Activated naive CD8-positive, alpha-beta T cell (primary cell): Measurements from ENCODE around the gene PADI3.

Experiments used
- H3K27ac Mint-ChIP-seq: one replicate; pipeline ENCODE4 v1.8.0; 2021; ENCODE audit warnings: mixed read lengths
- H3K27me3 Mint-ChIP-seq: one replicate; pipeline ENCODE4 v1.8.0; 2021; ENCODE audit warnings: mixed read lengths
- H3K36me3 Mint-ChIP-seq: one replicate; pipeline ENCODE4 v1.8.0; 2021; ENCODE audit warnings: mixed read lengths
- H3K4me1 Mint-ChIP-seq: one replicate; pipeline ENCODE4 v1.8.0; 2021; ENCODE audit warnings: low read depth, mixed read lengths
- H3K4me3 Mint-ChIP-seq: one replicate; pipeline ENCODE4 v1.8.0; 2021; ENCODE audit warnings: mild to moderate bottlenecking, mixed read lengths
- H3K9me3 Mint-ChIP-seq: one replicate; pipeline ENCODE4 v1.8.0; 2021; ENCODE audit warnings: low read depth, mixed read lengths

The PADI3 gene

GRCh38 chr1:17329610-17330009, 80.7 kb downstream of the PADI3 start:
- Mint-ChIP-seq H3K4me1 (no peaks in the 10 kb centered on the region), H3K27me3 (peaks cover 7% of the 10 kb centered on the region), H3K4me3 (no peak overlapping the region), H3K27ac (no peak overlapping the region), H3K9me3 (peaks cover 4% of the 10 kb centered on the region), H3K36me3 (no peaks in the 10 kb centered on the region)

GRCh38 chr1:17330856-17331255, 82.0 kb downstream of the PADI3 start:
- no peak overlapping the region for H3K27ac Mint-ChIP-seq
- no peaks in the 10 kb centered on the region for H3K36me3 Mint-ChIP-seq
- H3K4me3 Mint-ChIP-seq, result no peak overlapping the region
- H3K4me1 Mint-ChIP-seq, result no peaks in the 10 kb centered on the region
- H3K27me3 Mint-ChIP-seq, result peaks cover 7% of the 10 kb centered on the region
- no peaks in the 10 kb centered on the region for H3K9me3 Mint-ChIP-seq

- H3K36me3 Mint-ChIP-seq, result no peaks in the 10 kb centered on the region
- no peak overlapping the region for H3K27ac Mint-ChIP-seq
- H3K9me3 Mint-ChIP-seq, result no peaks in the 10 kb centered on the region
- no peak overlapping the region for H3K4me3 Mint-ChIP-seq
- no peaks in the 10 kb centered on the region for H3K4me1 Mint-ChIP-seq
- H3K27me3 Mint-ChIP-seq, result peaks cover 7% of the 10 kb centered on the region
Observed at GRCh38 chr1:17333081-17333480, 84.2 kb downstream of the PADI3 start.
